Uterus (tissue), 2 donors: Measurements from ENCODE around the gene EWSR1.

Experiments
- POLR2A ChIP-seq, 2 donors: fragments of 450-650 bp; IDR thresholded peaks; one replicate each; pipeline ENCODE4 v1.6.1; 2016; ENCODE audit warnings: antibody characterized with exemption in 2 of 2, mild to moderate bottlenecking in 1 of 2, moderate library complexity in 1 of 2
- TF ChIP-seq, protein P1 (sequence below), 4 experiments: fragments of 200-600 bp in 2 of 4; fragments of 450-650 bp in 2 of 4; sonication (generic) in 2 of 4; IDR thresholded peaks; one replicate each; pipeline ENCODE4 v1.5.1; 2016 to 2019; ENCODE audit warnings: antibody characterized with exemption in 4 of 4, mild to moderate bottlenecking in 2 of 4, moderate library complexity in 1 of 4

DNA sequence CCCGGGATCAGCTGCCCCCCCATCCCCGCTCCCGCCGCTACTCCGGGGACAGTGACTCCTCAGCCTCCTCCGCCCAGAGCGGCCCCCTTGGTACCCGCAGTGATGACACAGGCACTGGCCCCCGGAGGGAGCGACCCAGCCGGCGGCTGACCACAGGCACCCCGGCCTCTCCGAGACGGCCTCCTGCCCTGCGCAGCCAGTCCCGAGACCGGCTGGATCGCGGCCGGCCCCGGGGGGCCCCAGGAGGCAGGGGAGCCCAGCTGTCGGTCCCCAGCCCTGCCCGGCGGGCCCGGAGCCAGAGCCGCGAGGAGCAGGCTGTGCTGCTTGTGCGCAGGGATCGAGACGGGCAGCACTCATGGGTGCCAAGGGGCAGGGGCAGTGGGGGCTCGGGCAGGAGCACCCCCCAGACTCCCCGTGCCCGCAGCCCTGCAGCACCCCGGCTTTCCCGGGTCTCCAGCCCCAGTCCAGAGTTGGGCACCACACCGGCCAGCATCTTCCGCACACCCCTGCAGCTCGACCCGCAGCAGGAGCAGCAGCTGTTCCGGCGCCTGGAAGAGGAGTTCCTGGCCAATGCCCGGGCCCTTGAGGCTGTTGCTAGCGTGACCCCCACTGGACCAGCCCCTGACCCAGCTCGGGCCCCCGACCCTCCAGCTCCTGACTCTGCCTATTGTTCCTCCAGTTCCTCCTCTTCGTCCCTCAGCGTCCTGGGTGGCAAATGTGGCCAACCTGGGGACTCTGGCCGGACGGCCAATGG, 43.6 kb downstream of the EWSR1 start:
- TF ChIP-seq, protein P1, sequence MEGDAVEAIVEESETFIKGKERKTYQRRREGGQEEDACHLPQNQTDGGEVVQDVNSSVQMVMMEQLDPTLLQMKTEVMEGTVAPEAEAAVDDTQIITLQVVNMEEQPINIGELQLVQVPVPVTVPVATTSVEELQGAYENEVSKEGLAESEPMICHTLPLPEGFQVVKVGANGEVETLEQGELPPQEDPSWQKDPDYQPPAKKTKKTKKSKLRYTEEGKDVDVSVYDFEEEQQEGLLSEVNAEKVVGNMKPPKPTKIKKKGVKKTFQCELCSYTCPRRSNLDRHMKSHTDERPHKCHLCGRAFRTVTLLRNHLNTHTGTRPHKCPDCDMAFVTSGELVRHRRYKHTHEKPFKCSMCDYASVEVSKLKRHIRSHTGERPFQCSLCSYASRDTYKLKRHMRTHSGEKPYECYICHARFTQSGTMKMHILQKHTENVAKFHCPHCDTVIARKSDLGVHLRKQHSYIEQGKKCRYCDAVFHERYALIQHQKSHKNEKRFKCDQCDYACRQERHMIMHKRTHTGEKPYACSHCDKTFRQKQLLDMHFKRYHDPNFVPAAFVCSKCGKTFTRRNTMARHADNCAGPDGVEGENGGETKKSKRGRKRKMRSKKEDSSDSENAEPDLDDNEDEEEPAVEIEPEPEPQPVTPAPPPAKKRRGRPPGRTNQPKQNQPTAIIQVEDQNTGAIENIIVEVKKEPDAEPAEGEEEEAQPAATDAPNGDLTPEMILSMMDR (IDR thresholded peaks at IDR 0.05) = no peak
- no peak for TF ChIP-seq POLR2A (IDR thresholded peaks at IDR 0.05)
